K562 (cell line): ENCODE results near the gene MFSD12. TPM values are rescaled to one million over a fixed set of nuclear protein-coding genes. Genes with fewer than 3 reads are reported as not detected.

Experiments used
- ATAC-seq: fragments of 200-7000 bp; cut with Tn5 transposase; 3 replicates; pipeline ENCODE4 v1.9.1; 2020; ENCODE audit warnings: moderate library complexity
- BruUV-seq: library from RNA; stranded (reverse); fragments of 400-500 nt; replicated peaks from 2 replicates; lab custom pipeline; 2021; lab: Mats Ljungman, UMichigan
- CTCF ChIA-PET: fragments of 300-600 bp; formaldehyde crosslinking; extraction: SDS; loops from one replicate; lab custom pipeline; 2021; ENCODE audit warnings: low intra/inter-chr PET ratio; lab: Yijun Ruan, JAX
- POLR2A ChIA-PET: fragments of 300-600, 350-650 bp; sonication (Branson Sonifier 250); formaldehyde crosslinking; extraction: SDS; loops from one replicate; lab custom pipeline; 2021; ENCODE audit warnings: antibody characterized with exemption, inconsistent platforms; lab: Yijun Ruan, JAX
- DNase-seq, 4 experiments: peaks; one replicate each; pipeline versions ENCODE4 v3.0.0 to v3.0.0-alpha.2; 2011 to 2018; ENCODE audit warnings: low spot score in 3 of 4, mixed read lengths in 3 of 4; ENCODE audit errors: extremely low read depth in 1 of 4
- FAIRE-seq: peaks from 2 replicates; lab custom pipeline; 2011; peaks lifted over from hg19 to GRCh38; lab: Jason Lieb, UNC
- H2AFZ ChIP-seq: 2 replicates; pipeline ENCODE4 v1.6.0; 2011; ENCODE audit warnings: low read depth, low read length, control low read depth, inconsistent platforms
- H3K27ac ChIP-seq: fragments of 200-600 bp; 3 replicates; pipeline ENCODE4 v1.8.0; 2011; ENCODE audit warnings: low read depth, mild to moderate bottlenecking, control low read depth, inconsistent platforms, low read length, moderate library complexity, mixed read lengths; ENCODE audit errors: extremely low read depth
- H3K27me3 ChIP-seq, 2 experiments: fragments of 300-600 bp in 1 of 2; 2 replicates in 1 of 2; 3 replicates in 1 of 2; pipeline versions ENCODE4 v1.6.0 to v1.8.0; 2011; ENCODE audit warnings: inconsistent platforms in 2 of 2, low read length in 2 of 2, mild to moderate bottlenecking in 1 of 2, mixed read lengths in 1 of 2, moderate library complexity in 1 of 2; ENCODE audit not compliant: control insufficient read depth in 2 of 2, insufficient read depth in 2 of 2
- H3K36me3 ChIP-seq: fragments of 300-600 bp; 3 replicates; pipeline ENCODE4 v1.8.0; 2011; ENCODE audit warnings: mild to moderate bottlenecking, low read length, inconsistent platforms; ENCODE audit not compliant: control insufficient read depth, insufficient read depth
- H3K4me1 ChIP-seq, 2 experiments: fragments of 200-600 bp in 1 of 2; replicated peaks in 1 of 2; 2 replicates in 1 of 2; 3 replicates in 1 of 2; pipeline versions ENCODE4 v1.5.1 to v1.8.0; 2011; ENCODE audit warnings: inconsistent platforms in 2 of 2, low read length in 2 of 2, mild to moderate bottlenecking in 1 of 2, mixed read lengths in 1 of 2, moderate library complexity in 1 of 2; ENCODE audit not compliant: control insufficient read depth in 2 of 2, insufficient read depth in 2 of 2
- H3K4me2 ChIP-seq: 2 replicates; pipeline ENCODE4 v1.6.1; 2011; ENCODE audit warnings: low read length, control low read depth, inconsistent platforms, mixed read lengths; ENCODE audit not compliant: insufficient read depth
- H3K4me3 ChIP-seq: fragments of 200-600 bp; sonication (generic), shearing (Covaris generic); 2 replicates; pipeline ENCODE4 v1.5.1; 2016; ENCODE audit warnings: control low read depth, inconsistent platforms
- H3K79me2 ChIP-seq: fragments of 200-600 bp; 3 replicates; pipeline ENCODE4 v1.8.0; 2011; ENCODE audit warnings: low read length, inconsistent platforms; ENCODE audit not compliant: control insufficient read depth, insufficient read depth
- H3K9ac ChIP-seq, 2 experiments: 2 replicates each; pipeline versions ENCODE4 v1.6.0 to v1.6.1; 2011; ENCODE audit warnings: low read depth in 2 of 2, low read length in 2 of 2, control low read depth in 1 of 2, inconsistent platforms in 1 of 2, mild to moderate bottlenecking in 1 of 2, mixed read lengths in 1 of 2; ENCODE audit not compliant: insufficient read depth in 1 of 2
- H3K9me1 ChIP-seq: one replicate; pipeline ENCODE4 v1.6.0; 2011; ENCODE audit warnings: inconsistent platforms, mild to moderate bottlenecking, low read length, moderate library complexity; ENCODE audit not compliant: control insufficient read depth, insufficient read depth
- H3K9me3 ChIP-seq: replicated peaks from 2 replicates; pipeline ENCODE4 v1.5.1; 2011; ENCODE audit warnings: low read depth, low read length, inconsistent platforms; ENCODE audit not compliant: control insufficient read depth, insufficient read depth
- H4K20me1 ChIP-seq: replicated peaks from 2 replicates; pipeline ENCODE4 v1.6.1; 2011; ENCODE audit warnings: low read length, inconsistent platforms, mixed read lengths; ENCODE audit not compliant: control insufficient read depth, insufficient read depth
- ARID4B ChIP-seq: sonication (generic); formaldehyde crosslinking; IDR thresholded peaks from 2 replicates; pipeline ENCODE4 v1.8.0; 2022; ENCODE audit warnings: mild to moderate bottlenecking, missing genetic modification reagents
- EGR1 ChIP-seq: fragments of 450-650 bp; conservative IDR thresholded peaks from 2 replicates; pipeline ENCODE4 v1.6.1; 2017; ENCODE audit warnings: mild to moderate bottlenecking
- ETV1 ChIP-seq: fragments of 450-650 bp; conservative IDR thresholded peaks from 2 replicates; pipeline ENCODE4 v1.6.1; 2016; ENCODE audit warnings: missing genetic modification characterization, control low read depth, low read depth, missing compliant biosample characterization
- HDAC1 ChIP-seq, 2 experiments: fragments of 450-650 bp; IDR thresholded peaks; 2 replicates each; pipeline ENCODE4 v1.6.1; 2016 to 2017; ENCODE audit warnings: inconsistent platforms in 1 of 2, mild to moderate bottlenecking in 1 of 2, moderate library complexity in 1 of 2
- HMGN3 ChIP-seq: IDR thresholded peaks from 2 replicates; pipeline ENCODE4 v1.6.1; 2011; ENCODE audit warnings: borderline replicate concordance, low read depth, mild to moderate bottlenecking, mixed read lengths, low read length; ENCODE audit not compliant: insufficient read length; ENCODE audit errors: extremely low read depth
- KDM5B ChIP-seq: fragments of 200-600 bp; sonication (generic); IDR thresholded peaks from 2 replicates; pipeline ENCODE4 v1.6.1; 2012; ENCODE audit warnings: low read depth, mild to moderate bottlenecking, moderate library complexity, low read length, control low read depth, inconsistent platforms; ENCODE audit not compliant: insufficient replicate concordance
- MNT ChIP-seq, 2 experiments: fragments of 450-650 bp; conservative IDR thresholded peaks; 2 replicates each; pipeline ENCODE4 v1.6.1; 2017; ENCODE audit warnings: mild to moderate bottlenecking in 2 of 2, moderate library complexity in 2 of 2
- SAP30 ChIP-seq: fragments of 200-600 bp; sonication (generic); IDR thresholded peaks from 2 replicates; pipeline ENCODE4 v1.6.1; 2012; ENCODE audit warnings: borderline replicate concordance, low read depth, mild to moderate bottlenecking, moderate library complexity, low read length, control low read depth, inconsistent platforms; ENCODE audit not compliant: insufficient read depth, poor library complexity, severe bottlenecking
- ZC3H4 ChIP-seq: sonication (generic); formaldehyde crosslinking; IDR thresholded peaks from 2 replicates; pipeline ENCODE4 v1.9.0; 2021; ENCODE audit warnings: missing genetic modification reagents, borderline replicate concordance
- ZEB2 ChIP-seq: fragments of 450-650 bp; IDR thresholded peaks from 2 replicates; pipeline ENCODE4 v1.6.1; 2016
- ZNF134 ChIP-seq: fragments of 250-450 bp; sonication (Bioruptor Pico); conservative IDR thresholded peaks from 2 replicates; pipeline ENCODE4 v1.4.0; 2020
- WGBS: fragments of 100-300 bp; shearing (Covaris generic); methylation state at CpG from one replicate; pipeline ENCODE4 v1.1.6; 2016; ENCODE audit warnings: low coverage, mixed read lengths; ENCODE audit not compliant: insufficient coverage; ENCODE audit errors: missing lambda C conversion rate; 5-methylcytosine and 5-hydroxymethylcytosine counted together
- in situ Hi-C: fragments of 300-500 bp; cut with MboI; formaldehyde crosslinking; loops from 4 replicates; pipeline ENCODE4 v1.15.0; 2018; ENCODE audit warnings: inconsistent platforms, mixed read lengths
- intact Hi-C: fragments of 100-400 bp; cut with micrococcal nuclease; formaldehyde crosslinking; loops from 2 replicates; pipeline ENCODE4 v1.14.2; 2022
- polyA plus RNA-seq, 8 experiments: library from polyadenylated mRNA; depleted of rRNA in 4 of 8; stranded (reverse) in 5 of 8; unstranded in 3 of 8; fragments of >200 nt; fragmentation: Nextera tagmentation in 2 of 8; fragmentation: Illumina TruSeq in 1 of 8; extraction: Ambion mirVana in 2 of 8; extraction: Trizol in 1 of 8; gene quantifications; 2 replicates each; pipeline versions ENCODE4 v1.2.1 to v1.2.3, GENCODE V29; 2011 to 2014; ENCODE audit warnings: inconsistent platforms in 1 of 8, missing spikeins in 1 of 8
- total RNA-seq, 7 experiments: library from RNA; depleted of rRNA in 6 of 7; stranded (reverse); fragments of >200 nt in 6 of 7; fragmentation: Illumina TruSeq in 2 of 7; extraction: Trizol in 2 of 7; gene quantifications; 2 replicates each; pipeline versions ENCODE4 v1.2.1 to v1.2.3, GENCODE V29; 2011 to 2021; ENCODE audit warnings: low replicate concordance in 1 of 7
- TF ChIP-seq, protein P1 (sequence below), 2 experiments: fragments of 450-650 bp in 1 of 2; sonication (generic) in 1 of 2; formaldehyde crosslinking in 1 of 2; IDR thresholded peaks in 1 of 2; conservative IDR thresholded peaks in 1 of 2; 2 replicates each; pipeline versions ENCODE4 v1.6.1 to v1.8.1; 2016 to 2023; ENCODE audit warnings: mild to moderate bottlenecking in 2 of 2, moderate library complexity in 2 of 2, inconsistent platforms in 1 of 2, missing genetic modification reagents in 1 of 2

The MFSD12 gene
- total and polyA plus RNA-seq, 9 of the 15 experiments (the other 6 are each of a cell fraction or from before 2014, with no cell fraction given), result 0.69 to 112 (median 31.8) TPM

DNA sequence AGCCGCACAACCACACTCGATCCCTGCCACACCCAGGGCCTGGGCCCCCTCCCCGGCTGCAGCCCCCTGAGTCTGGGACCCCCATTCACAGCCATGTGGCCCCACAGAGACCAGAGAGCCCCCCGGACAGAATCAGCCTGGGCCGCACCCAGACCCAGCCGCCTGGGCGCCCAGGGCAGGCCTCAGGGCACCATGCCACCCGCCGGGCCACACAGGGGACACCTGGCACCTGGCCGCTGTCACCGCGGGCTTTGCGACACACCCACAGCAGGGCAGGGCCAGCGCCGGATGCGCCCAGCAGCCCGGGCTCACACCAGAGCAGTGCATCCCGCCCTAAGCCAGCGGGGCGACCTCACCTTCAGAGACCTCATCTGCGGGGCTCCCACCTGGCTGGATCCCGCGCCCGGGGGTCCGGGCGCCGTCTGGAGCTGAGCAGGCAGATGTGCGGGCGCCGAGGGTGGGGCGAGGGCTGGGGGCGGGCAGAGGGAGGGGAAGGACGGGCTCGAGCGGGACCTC is 48.8 kb upstream of the MFSD12 start:
- Histone ChIP-seq H3K27ac (peak overlapping the region; percentile 98), H2AFZ (peak overlapping the region; percentile 95), H3K4me3 (peak overlapping the region; percentile 89), H3K27me3 (no peaks in the 10 kb centered on the region), H3K9ac (peak overlapping the region; percentile 92), H3K4me2 (peak overlapping the region; percentile 91), H4K20me1 (no peaks in the 10 kb centered on the region), H3K36me3 (peaks cover 32% of the 10 kb centered on the region; the same call in 1 of the 3 replicates), H3K79me2 (peaks cover 44% of the 10 kb centered on the region), H3K9me3 (no peaks in the 10 kb centered on the region; the same call in 1 of the 2 replicates), H3K4me1 (peaks cover 38 to 82% of the 10 kb centered on the region in 2 experiments), H3K9me1 (peaks cover 2% of the 10 kb centered on the region)
- WGBS, result 0% methylated on average over 26 of the region's 35 CpGs
- in situ Hi-C loops (no loop called here), intact Hi-C loops (loop anchor here (10.0 kb wide), 1 partner anchor 61 kb away; no protein-coding TSS in a partner anchor)
- ATAC-seq (peak; percentile 68), DNase-seq (peak; percentile 55 to 72 (median 66)), FAIRE-seq (no peak)
- POLR2A ChIA-PET, result interaction anchor here (4.0 kb wide), 1 partner anchor 14 kb away, joined by 29 read pairs; no protein-coding TSS in a partner anchor
- BruUV-seq, result no TSS peak
- CTCF ChIA-PET, result no interaction called here
- TF ChIP-seq HMGN3 (peak; percentile 61), ETV1 (no peak), KDM5B (peak; percentile 35), SAP30 (peak; percentile 81), ZEB2 (0 out of 2 replicates have a peak, but pooled peaks have one; percentile 32), ARID4B (CRISPR knock-in tag) (peak; percentile 61; the same call in 1 of the 2 replicates), ZC3H4 (CRISPR knock-in tag) (no peak), EGR1 (0 out of 2 replicates have a peak, but pooled peaks have one; percentile 3), ZNF134 (CRISPR knock-in tag) (no peak), MNT (conservative IDR thresholded peaks at IDR 0.05) (peak in 1 of 2 experiments; percentile 19; a peak in 1 of 4 replicates), HDAC1 (IDR thresholded peaks at IDR 0.05) (0 out of 4 replicates have a peak, but pooled peaks of 1 of the 2 experiments have one; percentile 2)
- TF ChIP-seq, protein P1, sequence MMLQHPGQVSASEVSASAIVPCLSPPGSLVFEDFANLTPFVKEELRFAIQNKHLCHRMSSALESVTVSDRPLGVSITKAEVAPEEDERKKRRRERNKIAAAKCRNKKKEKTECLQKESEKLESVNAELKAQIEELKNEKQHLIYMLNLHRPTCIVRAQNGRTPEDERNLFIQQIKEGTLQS (IDR thresholded peaks at IDR 0.05), result no peak
- TF ChIP-seq, protein P1 (CRISPR knock-in tag; conservative IDR thresholded peaks at IDR 0.05), result no peak
